H1 (cell line): ENCODE measurements around the gene SLC7A14. TPM values are rescaled to one million over a fixed set of nuclear protein-coding genes. Genes with fewer than 3 reads are reported as not detected.

Experiments used
- CTCF ChIA-PET: fragments of 300-600 bp; sonication (Branson Sonifier 250); formaldehyde crosslinking; loops from one replicate; lab custom pipeline; 2021; ENCODE audit not compliant: partially characterized antibody; lab: Charles Lee
- POLR2A ChIA-PET: fragments of 300-600 bp; sonication (Branson Sonifier 250); formaldehyde crosslinking; loops from one replicate; lab custom pipeline; 2021; ENCODE audit warnings: inconsistent platforms; ENCODE audit not compliant: partially characterized antibody; lab: Charles Lee
- DNase-seq, 2 experiments: peaks; one replicate each; pipeline versions ENCODE4 v3.0.0 to v3.0.0-alpha.2; 2010 to 2022; ENCODE audit warnings: low spot score in 2 of 2, low read depth in 1 of 2, mixed read lengths in 1 of 2
- FAIRE-seq: peaks from 2 replicates; lab custom pipeline; 2011; peaks lifted over from hg19 to GRCh38; lab: Jason Lieb, UNC
- H2AFZ ChIP-seq: 2 replicates; pipeline ENCODE4 v1.8.1; 2012; ENCODE audit warnings: low read length, inconsistent platforms
- H2AK5ac ChIP-seq: 2 replicates; pipeline ENCODE4 v1.6.1; 2013; ENCODE audit warnings: low read depth, low read length
- H2BK120ac ChIP-seq: replicated peaks from 2 replicates; pipeline ENCODE3; 2013; ENCODE audit warnings: low read depth, low read length, inconsistent platforms
- H2BK12ac ChIP-seq: 2 replicates; pipeline ENCODE4 v1.6.1; 2013; ENCODE audit warnings: low read depth, low read length
- H2BK15ac ChIP-seq: 2 replicates; pipeline ENCODE4 v1.6.1; 2013; ENCODE audit warnings: low read length
- H2BK20ac ChIP-seq: 2 replicates; pipeline ENCODE4 v1.6.1; 2013; ENCODE audit warnings: low read length
- H2BK5ac ChIP-seq: 2 replicates; pipeline ENCODE4 v1.6.1; 2013; ENCODE audit warnings: low read depth, low read length
- H3K14ac ChIP-seq: 2 replicates; pipeline ENCODE4 v1.6.1; 2013; ENCODE audit warnings: inconsistent platforms; ENCODE audit not compliant: insufficient read length
- H3K18ac ChIP-seq: 2 replicates; pipeline ENCODE4 v1.6.1; 2013; ENCODE audit warnings: low read length; ENCODE audit errors: extremely low read depth
- H3K23ac ChIP-seq: 2 replicates; pipeline ENCODE4 v1.6.1; 2013; ENCODE audit warnings: inconsistent platforms; ENCODE audit not compliant: insufficient read length
- H3K23me2 ChIP-seq: 2 replicates; pipeline ENCODE4 v1.6.1; 2013; ENCODE audit warnings: low read depth, low read length
- H3K27ac ChIP-seq: 2 replicates; pipeline ENCODE4 v1.6.1; 2011; ENCODE audit warnings: low read depth, low read length, inconsistent platforms
- H3K27me3 ChIP-seq, 4 experiments: replicated peaks in 1 of 4; 1 replicate in 1 of 4; 2 replicates in 3 of 4; pipeline versions ENCODE4 v1.6.1 to v1.8.1; 2011 to 2013; ENCODE audit warnings: low read length in 3 of 4, mild to moderate bottlenecking in 3 of 4, inconsistent platforms in 2 of 4, mixed read lengths in 2 of 4, moderate library complexity in 1 of 4; ENCODE audit not compliant: control insufficient read depth in 3 of 4, insufficient read depth in 3 of 4; ENCODE audit errors: extremely low read depth in 1 of 4
- H3K36me3 ChIP-seq, 4 experiments: 2 replicates each; pipeline versions ENCODE4 v1.6.1 to v1.8.1; 2011 to 2013; ENCODE audit warnings: mild to moderate bottlenecking in 4 of 4, low read length in 3 of 4, moderate library complexity in 2 of 4, control low read depth in 1 of 4, inconsistent platforms in 1 of 4; ENCODE audit not compliant: insufficient read depth in 4 of 4, control insufficient read depth in 2 of 4
- H3K4ac ChIP-seq: replicated peaks from 2 replicates; pipeline ENCODE3; 2013; ENCODE audit warnings: low read length, low read depth, mixed read lengths, inconsistent platforms; ENCODE audit not compliant: insufficient read length
- H3K4me1 ChIP-seq, 4 experiments: replicated peaks in 1 of 4; 1 replicate in 1 of 4; 2 replicates in 3 of 4; pipeline versions ENCODE4 v1.6.1 to v1.8.1; 2011 to 2013; ENCODE audit warnings: low read length in 3 of 4, inconsistent platforms in 2 of 4, mixed read lengths in 1 of 4; ENCODE audit not compliant: insufficient read depth in 4 of 4, control insufficient read depth in 3 of 4
- H3K4me2 ChIP-seq, 2 experiments: 2 replicates each; pipeline versions ENCODE4 v1.6.1 to v1.8.1; 2011 to 2013; ENCODE audit warnings: low read depth in 2 of 2, low read length in 2 of 2, control low read depth in 1 of 2, inconsistent platforms in 1 of 2, mild to moderate bottlenecking in 1 of 2; ENCODE audit not compliant: insufficient read depth in 1 of 2
- H3K4me3 ChIP-seq, 4 experiments: fragments of 200-600, 300-600 bp in 1 of 4; sonication (generic), shearing (Covaris generic), sonication (Bioruptor Twin) in 1 of 4; 2 replicates each; pipeline versions ENCODE4 v1.5.1 to v1.8.1; 2011 to 2016; ENCODE audit warnings: low read length in 4 of 4, low read depth in 3 of 4, control low read depth in 2 of 4, inconsistent platforms in 2 of 4, mild to moderate bottlenecking in 2 of 4, mixed read lengths in 1 of 4, moderate library complexity in 1 of 4; ENCODE audit not compliant: insufficient read depth in 2 of 4; ENCODE audit errors: extremely low read depth in 1 of 4
- H3K56ac ChIP-seq: replicated peaks from 2 replicates; pipeline ENCODE3; 2013; ENCODE audit warnings: low read depth, mild to moderate bottlenecking, mixed read lengths, low read length, inconsistent platforms; ENCODE audit not compliant: insufficient read length
- H3K79me1 ChIP-seq: 2 replicates; pipeline ENCODE4 v1.6.1; 2013; ENCODE audit warnings: low read depth, low read length, control low read depth
- H3K79me2 ChIP-seq, 2 experiments: 2 replicates each; pipeline versions ENCODE4 v1.6.1 to v1.8.1; 2012 to 2013; ENCODE audit warnings: low read length in 2 of 2, mild to moderate bottlenecking in 2 of 2, inconsistent platforms in 1 of 2; ENCODE audit not compliant: insufficient read depth in 2 of 2, control insufficient read depth in 1 of 2
- H3K9ac ChIP-seq, 4 experiments: replicated peaks in 1 of 4; 1 replicate in 1 of 4; 2 replicates in 3 of 4; pipeline versions ENCODE4 v1.6.1 to v1.8.1; 2011 to 2013; ENCODE audit warnings: low read depth in 3 of 4, low read length in 3 of 4, control low read depth in 2 of 4, mild to moderate bottlenecking in 2 of 4, moderate library complexity in 2 of 4, inconsistent platforms in 1 of 4; ENCODE audit errors: extremely low read depth in 1 of 4
- H3K9me3 ChIP-seq, 2 experiments: 2 replicates each; pipeline versions ENCODE4 v1.6.1 to v1.8.1; 2012 to 2013; ENCODE audit warnings: mild to moderate bottlenecking in 2 of 2, moderate library complexity in 2 of 2, control low read depth in 1 of 2, inconsistent platforms in 1 of 2, low read depth in 1 of 2, low read length in 1 of 2, mixed read lengths in 1 of 2; ENCODE audit not compliant: insufficient read depth in 2 of 2
- H4K20me1 ChIP-seq, 2 experiments: replicated peaks in 1 of 2; 2 replicates each; pipeline versions ENCODE3 to v1.8.1; 2011 to 2013; ENCODE audit warnings: inconsistent platforms in 2 of 2, low read length in 2 of 2, mild to moderate bottlenecking in 1 of 2; ENCODE audit not compliant: insufficient read depth in 2 of 2, control insufficient read depth in 1 of 2
- H4K5ac ChIP-seq: 2 replicates; pipeline ENCODE4 v1.6.1; 2013; ENCODE audit warnings: low read length, low read depth, mixed read lengths, inconsistent platforms; ENCODE audit not compliant: insufficient read length
- H4K8ac ChIP-seq: 2 replicates; pipeline ENCODE4 v1.8.0; 2013; ENCODE audit warnings: mild to moderate bottlenecking, moderate library complexity, low read length, inconsistent platforms; ENCODE audit not compliant: insufficient read depth; ENCODE audit errors: extremely low read depth
- H4K91ac ChIP-seq: replicated peaks from 2 replicates; pipeline ENCODE3; 2013; ENCODE audit warnings: low read length, mixed read lengths, inconsistent platforms; ENCODE audit not compliant: insufficient read length
- NRF1 ChIP-seq: IDR thresholded peaks from 2 replicates; pipeline ENCODE4 v1.6.1; 2011; ENCODE audit warnings: mild to moderate bottlenecking, low read depth, low read length, improper control_type of control experiment
- WGBS, 2 experiments: shearing (Covaris generic) in 1 of 2; methylation state at CpG; one replicate each; pipeline versions ENCODE4 v1.1.6 to v1.1.7; 2013 to 2015; ENCODE audit warnings: low lambda C conversion rate in 2 of 2, mixed read lengths in 2 of 2, inconsistent platforms in 1 of 2, low coverage in 1 of 2, missing lambda C conversion rate in 1 of 2; ENCODE audit not compliant: insufficient replicate concordance in 2 of 2, insufficient coverage in 1 of 2, insufficient read length in 1 of 2; ENCODE audit errors: extremely low coverage in 1 of 2, missing lambda C conversion rate in 1 of 2; 5-methylcytosine and 5-hydroxymethylcytosine counted together
- polyA plus RNA-seq, 7 experiments: library from polyadenylated mRNA; depleted of rRNA in 3 of 7; stranded (reverse) in 5 of 7; unstranded in 2 of 7; fragments of >200 nt in 5 of 7; fragments of 200-250 nt in 2 of 7; gene quantifications; 1 replicate in 5 of 7; 2 replicates in 1 of 7; 4 replicates in 1 of 7; pipeline versions ENCODE4 v1.2.1 to v1.2.3, GENCODE V29; 2011 to 2013; ENCODE audit warnings: missing spikeins in 2 of 7, mixed read lengths in 2 of 7
- total RNA-seq: library from RNA; stranded (reverse); fragmentation: NEBNext Ultra II Directional; extraction: Animal tissue kit (Norgen Biotek cat#: 25700); gene quantifications from 2 replicates; pipeline ENCODE4 v1.2.1, GENCODE V29; 2021

SLC7A14 gene
- total and polyA plus RNA-seq, 2 of the 8 experiments (the other 6 are each of a cell fraction or from before 2014, with no cell fraction given), result 0.21 to 0.95 TPM

- DNase-seq, result no peak
- H2BK20ac ChIP-seq, result no peak overlapping the region
- H3K4me3 ChIP-seq, result no peak overlapping the region
- no peak overlapping the region for H3K56ac ChIP-seq
- H2BK5ac ChIP-seq, result no peak overlapping the region
- H3K9ac ChIP-seq, result no peak overlapping the region
- no peak overlapping the region for H4K91ac ChIP-seq
- CTCF ChIA-PET, result interaction anchor here (1.3 kb wide), 1 partner anchor 149 kb away, joined by 3 read pairs; no protein-coding TSS in a partner anchor
- no peak overlapping the region for H2BK12ac ChIP-seq
- peaks cover 6 to 7% of the 10 kb centered on the region in 2 experiments; a peak in 3 of 4 replicates for H3K9me3 ChIP-seq
- H2AK5ac ChIP-seq, result no peak overlapping the region
- no peaks in the 10 kb centered on the region for H3K36me3 ChIP-seq
- no peak overlapping the region for H3K27ac ChIP-seq
- no peak overlapping the region; the same call in 1 of the 2 replicates for H2AFZ ChIP-seq
- TF ChIP-seq NRF1, result no peak
- TF ChIP-seq, all 59 proteins: peak for 0
- H3K79me1 ChIP-seq, result no peaks in the 10 kb centered on the region
- H4K8ac ChIP-seq, result no peak overlapping the region
- FAIRE-seq, result no peak
- no peak overlapping the region for H2BK15ac ChIP-seq
- H4K20me1 ChIP-seq, result no peaks in the 10 kb centered on the region
- no peak overlapping the region for H2BK120ac ChIP-seq
- H3K27me3 ChIP-seq, result no peaks in the 10 kb centered on the region
- H3K4me1 ChIP-seq, result no peaks in the 10 kb centered on the region
- H4K5ac ChIP-seq, result no peak overlapping the region
- H3K14ac ChIP-seq, result no peak overlapping the region
- H3K23me2 ChIP-seq, result no peaks in the 10 kb centered on the region
- WGBS, 2 experiments, result 87% methylated on average over 5 of the region's 5 CpGs; no CpG with 5 or more reads in 1 of the 2 experiments
- H3K18ac ChIP-seq, result no peak overlapping the region
- H3K23ac ChIP-seq, result no peak overlapping the region
- POLR2A ChIA-PET, result no interaction called here
- no peak overlapping the region for H3K4me2 ChIP-seq
- no peaks in the 10 kb centered on the region for H3K79me2 ChIP-seq
- no peak overlapping the region for H3K4ac ChIP-seq
These were observed 36.7 kb upstream of the SLC7A14 start for GRCh38 chr3:170622369-170623159.
